WERI-Rb-1 (cell line): Measurements from ENCODE around the gene TNRC6A.
"Not testable (repeated sequence)": the region's sequence is repeated elsewhere in the genome, so short reads cannot be mapped to it uniquely, and the experiment has no call there.

Source experiments
- DNase-seq: peaks from one replicate; pipeline ENCODE4 v3.0.0-alpha.2; 2020
- H3K27ac ChIP-seq: fragments of 250-450 bp; sonication (Bioruptor Pico); 2 replicates; pipeline ENCODE4 v1.5.1; 2020; ENCODE audit warnings: mild to moderate bottlenecking, moderate library complexity
- H3K27me3 ChIP-seq: fragments of 250-450 bp; sonication (Bioruptor Pico); 2 replicates; pipeline ENCODE4 v1.5.1; 2021; ENCODE audit warnings: mild to moderate bottlenecking, low read depth, moderate library complexity; ENCODE audit not compliant: insufficient read depth, severe bottlenecking
- H3K36me3 ChIP-seq: fragments of 250-450 bp; sonication (Bioruptor Pico); 2 replicates; pipeline ENCODE4 v1.5.1; 2020; ENCODE audit warnings: mild to moderate bottlenecking, moderate library complexity
- H3K4me3 ChIP-seq: 2 replicates; pipeline ENCODE4 v1.5.1; 2011; ENCODE audit warnings: low read depth, mild to moderate bottlenecking, control low read depth, low read length
- H3K9me3 ChIP-seq: fragments of 250-450 bp; sonication (Bioruptor Pico); 2 replicates; pipeline ENCODE4 v1.5.1; 2021; ENCODE audit warnings: mild to moderate bottlenecking, moderate library complexity; ENCODE audit not compliant: severe bottlenecking
- TF ChIP-seq, protein P1 (sequence below): IDR thresholded peaks from 2 replicates; pipeline ENCODE4 v1.5.1; 2011; ENCODE audit warnings: low read depth, mild to moderate bottlenecking, control low read depth, inconsistent platforms, low read length

TNRC6A gene

DNA sequence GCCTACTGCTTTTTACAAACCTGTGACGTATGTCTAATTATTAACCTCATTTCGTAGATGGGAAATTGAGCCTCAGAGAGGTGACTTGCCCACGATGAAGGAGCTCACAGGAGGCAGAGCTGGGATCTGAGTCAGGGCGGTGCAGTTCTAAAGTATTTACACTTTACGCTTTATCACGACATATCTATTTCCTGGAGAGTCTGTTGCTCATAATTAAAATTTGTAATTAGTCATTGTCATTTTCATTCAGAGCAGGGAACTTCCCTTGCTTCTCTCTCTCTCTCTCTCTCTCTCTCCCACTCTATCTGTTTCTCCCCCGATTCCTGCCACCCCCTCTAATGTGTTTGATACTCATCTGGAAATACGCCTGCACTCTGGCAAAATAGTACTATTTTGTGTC is 122.2 kb downstream of the TNRC6A start:
- Histone ChIP-seq H3K4me3 (no peak overlapping the region), H3K36me3 (no peaks in the 10 kb centered on the region), H3K9me3 (no peaks in the 10 kb centered on the region), H3K27ac (no peak overlapping the region), H3K27me3 (no peaks in the 10 kb centered on the region)
- TF ChIP-seq, protein P1, sequence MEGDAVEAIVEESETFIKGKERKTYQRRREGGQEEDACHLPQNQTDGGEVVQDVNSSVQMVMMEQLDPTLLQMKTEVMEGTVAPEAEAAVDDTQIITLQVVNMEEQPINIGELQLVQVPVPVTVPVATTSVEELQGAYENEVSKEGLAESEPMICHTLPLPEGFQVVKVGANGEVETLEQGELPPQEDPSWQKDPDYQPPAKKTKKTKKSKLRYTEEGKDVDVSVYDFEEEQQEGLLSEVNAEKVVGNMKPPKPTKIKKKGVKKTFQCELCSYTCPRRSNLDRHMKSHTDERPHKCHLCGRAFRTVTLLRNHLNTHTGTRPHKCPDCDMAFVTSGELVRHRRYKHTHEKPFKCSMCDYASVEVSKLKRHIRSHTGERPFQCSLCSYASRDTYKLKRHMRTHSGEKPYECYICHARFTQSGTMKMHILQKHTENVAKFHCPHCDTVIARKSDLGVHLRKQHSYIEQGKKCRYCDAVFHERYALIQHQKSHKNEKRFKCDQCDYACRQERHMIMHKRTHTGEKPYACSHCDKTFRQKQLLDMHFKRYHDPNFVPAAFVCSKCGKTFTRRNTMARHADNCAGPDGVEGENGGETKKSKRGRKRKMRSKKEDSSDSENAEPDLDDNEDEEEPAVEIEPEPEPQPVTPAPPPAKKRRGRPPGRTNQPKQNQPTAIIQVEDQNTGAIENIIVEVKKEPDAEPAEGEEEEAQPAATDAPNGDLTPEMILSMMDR = no peak
- DNase-seq = no peak

DNA sequence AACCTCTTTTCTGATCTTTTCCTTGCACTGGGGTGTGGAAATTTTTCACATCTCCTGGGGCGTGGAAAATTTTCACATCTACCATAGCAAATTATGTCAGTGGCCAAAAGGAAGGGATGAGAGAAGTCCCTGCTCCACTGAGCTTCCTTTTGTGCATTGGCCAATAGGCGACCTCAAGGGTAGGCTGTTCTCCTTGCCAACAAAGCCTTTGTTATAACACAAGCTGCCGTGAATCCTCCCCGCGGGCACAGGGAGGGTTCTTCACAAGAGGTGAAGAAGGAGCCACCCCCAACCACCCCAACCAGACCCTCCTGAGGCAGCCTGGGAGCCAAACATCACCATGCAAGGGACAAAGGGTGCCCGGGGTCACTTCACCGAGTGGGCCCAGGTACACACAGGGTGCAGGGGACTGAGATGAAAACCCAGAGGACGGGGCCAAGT is 122.8 kb downstream of the TNRC6A start:
- H3K9me3 ChIP-seq = no peaks in the 10 kb centered on the region
- H3K27ac ChIP-seq = no peak overlapping the region
- H3K36me3 ChIP-seq = no peaks in the 10 kb centered on the region
- TF ChIP-seq, protein P1 = no peak
- no peak overlapping the region for H3K4me3 ChIP-seq
- no peak for DNase-seq
- no peaks in the 10 kb centered on the region for H3K27me3 ChIP-seq

DNA sequence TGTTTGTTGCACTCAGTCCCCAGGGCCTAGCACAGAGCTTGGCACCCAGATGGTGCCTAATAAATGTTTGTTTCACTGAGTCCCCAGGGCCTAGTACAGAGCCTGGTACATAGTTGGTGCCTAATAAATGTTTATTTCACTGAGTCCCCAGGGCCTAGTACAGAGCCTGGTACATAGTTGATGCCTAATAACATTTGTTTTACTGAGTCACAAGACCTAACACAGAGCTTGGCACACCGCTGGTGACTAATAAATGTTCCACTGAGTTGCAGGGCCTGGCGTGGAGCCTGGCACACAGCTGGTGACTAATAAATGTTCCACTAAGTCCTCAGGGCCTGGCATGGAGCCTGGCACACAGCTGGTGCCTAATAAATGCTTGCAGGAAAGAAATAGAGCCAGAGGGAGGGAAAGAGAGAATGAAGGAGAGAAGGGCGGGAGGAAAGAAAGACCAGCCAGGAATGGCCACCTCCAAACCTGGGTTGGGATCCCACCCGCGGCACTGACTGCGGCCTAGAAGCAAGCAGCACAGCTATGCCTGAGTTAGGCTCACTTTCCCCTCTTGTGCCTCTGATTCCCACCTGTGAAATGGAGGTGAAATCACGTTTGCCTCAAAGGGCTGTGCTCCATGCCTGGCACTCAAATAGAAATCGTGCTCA is 123.8 kb downstream of the TNRC6A start:
- Histone ChIP-seq H3K9me3 (no peaks in the 10 kb centered on the region), H3K27me3 (no peaks in the 10 kb centered on the region), H3K4me3 (no peak overlapping the region), H3K27ac (no peak overlapping the region), H3K36me3 (no peaks in the 10 kb centered on the region)
- TF ChIP-seq, protein P1 = no peak
- no peak for DNase-seq

DNA sequence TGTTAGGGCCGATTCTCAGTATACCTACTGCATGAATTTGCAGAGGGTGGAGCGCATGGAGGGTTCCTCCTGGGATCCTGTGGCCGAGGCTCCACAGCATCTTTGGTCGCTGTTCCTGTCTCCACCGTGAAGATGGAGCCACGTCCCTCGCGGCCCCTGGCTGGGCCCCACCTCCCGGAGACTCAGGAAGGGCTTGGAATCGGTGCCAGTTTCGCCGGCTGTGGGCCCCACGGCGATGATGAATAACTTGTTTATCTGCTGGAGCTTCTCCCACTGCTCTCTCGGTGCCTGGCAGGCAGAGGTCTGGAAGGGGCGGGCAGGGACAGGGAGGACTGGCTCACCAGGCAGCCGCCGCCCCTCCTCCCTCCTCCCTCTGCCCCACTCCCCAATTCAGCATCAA is 124.4 kb downstream of the TNRC6A start:
- DNase-seq = no peak

DNA sequence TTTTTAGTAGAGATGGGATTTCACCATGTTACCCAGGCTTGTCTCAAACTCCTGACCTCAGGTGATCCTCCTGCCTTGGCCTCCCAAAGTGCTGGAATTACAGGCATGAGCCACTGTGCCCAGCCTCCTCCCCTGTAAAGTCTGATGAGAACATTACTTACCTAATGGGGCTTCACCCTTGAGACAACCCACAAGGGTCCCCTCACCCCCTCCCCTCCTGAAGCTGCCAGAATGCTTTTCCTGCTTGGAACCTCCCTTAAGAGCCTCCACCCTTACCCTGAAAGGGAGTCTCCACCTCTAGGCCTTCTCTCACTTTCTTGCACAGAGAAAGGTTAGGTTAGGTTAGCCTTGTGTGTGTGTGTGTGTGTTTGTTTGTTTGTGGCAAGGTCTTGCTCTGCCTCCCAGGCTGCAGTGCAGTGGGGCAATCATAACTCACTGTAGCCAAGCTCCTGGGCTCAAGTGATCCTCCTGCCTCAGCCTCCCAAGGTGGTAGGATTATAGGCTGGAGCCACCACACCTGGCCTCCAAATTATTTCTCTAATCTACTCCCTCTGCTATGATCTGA is 125.2 kb downstream of the TNRC6A start:
- Histone ChIP-seq H3K4me3 (no peak overlapping the region), H3K27ac (no peak overlapping the region), H3K9me3 (no peaks in the 10 kb centered on the region), H3K27me3 (no peaks in the 10 kb centered on the region), H3K36me3 (no peaks in the 10 kb centered on the region)
- TF ChIP-seq, protein P1 = no peak
- DNase-seq = no peak

More for the DNA sequence above, 124.4 kb downstream of the TNRC6A start:
- Histone ChIP-seq H3K27ac (no peak overlapping the region), H3K36me3 (no peaks in the 10 kb centered on the region), H3K27me3 (no peaks in the 10 kb centered on the region), H3K4me3 (no peak overlapping the region), H3K9me3 (no peaks in the 10 kb centered on the region)
- TF ChIP-seq, protein P1 = no peak

DNA sequence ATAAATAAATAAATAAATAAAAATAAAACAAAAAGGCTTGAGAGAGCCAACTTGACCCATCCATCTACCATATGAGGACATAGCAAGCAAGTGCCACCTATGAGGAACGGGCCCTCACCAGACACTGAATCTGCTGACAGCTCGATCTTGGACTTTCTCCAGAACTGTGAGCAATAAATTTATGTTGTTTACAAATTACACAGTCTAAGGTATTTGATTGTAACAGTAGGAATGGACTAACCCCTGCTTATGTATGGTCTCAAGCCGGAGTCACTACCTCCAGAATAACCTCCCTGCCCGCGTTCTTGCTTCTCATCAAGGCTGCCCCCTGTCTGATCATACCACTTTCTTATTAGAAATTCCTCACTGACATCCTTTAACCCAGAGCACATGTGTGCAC is 126.2 kb downstream of the TNRC6A start:
- DNase-seq = no peak
- TF ChIP-seq, protein P1 = no peak
- no peak overlapping the region for H3K4me3 ChIP-seq
- no peaks in the 10 kb centered on the region for H3K9me3 ChIP-seq
- H3K36me3 ChIP-seq = no peaks in the 10 kb centered on the region
- no peaks in the 10 kb centered on the region for H3K27me3 ChIP-seq
- no peak overlapping the region for H3K27ac ChIP-seq

DNA sequence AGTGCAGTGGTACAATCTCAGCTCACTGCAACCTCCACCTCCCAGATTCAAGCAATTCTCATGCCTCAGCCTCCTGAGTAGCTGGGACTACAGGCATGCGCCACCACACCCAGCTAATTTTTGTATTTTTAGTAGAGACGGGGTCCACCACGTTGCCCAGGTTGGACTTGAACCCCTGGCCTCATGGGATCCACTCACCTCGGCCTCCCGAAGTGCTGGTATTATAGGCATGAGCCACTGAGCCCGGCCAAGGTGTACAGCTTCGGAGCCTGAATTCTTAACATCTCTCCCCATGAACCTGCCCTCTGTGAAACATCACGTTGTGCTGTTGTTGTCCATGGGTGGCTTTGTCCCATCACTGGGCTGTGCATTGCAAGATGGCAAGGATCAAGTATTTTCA is 127.4 kb downstream of the TNRC6A start:
- DNase-seq, H3K27me3 ChIP-seq, H3K4me3 ChIP-seq, H3K36me3 ChIP-seq, H3K9me3 ChIP-seq, H3K27ac ChIP-seq: not testable (repeated sequence)
